GM19372 (cell line): ENCODE measurements around the gene SFTA2.
A peak's percentile ranks its signal among the peaks of the same experiment; 100 is the strongest.
"Not testable (repeated sequence)": the region's sequence is repeated elsewhere in the genome, so short reads cannot be mapped to it uniquely, and the experiment has no call there.

ENCODE experiments used
- ATAC-seq: cut with Tn5 transposase; IDR thresholded peaks from one replicate; pipeline ENCODE4 v1.9.1; 2021; ENCODE audit warnings: mild to moderate bottlenecking, low read depth, moderate library complexity; ENCODE audit not compliant: unreplicated experiment

SFTA2 gene

GRCh38 chr6:30931969-30932645, at the start of gene SFTA2:
Gene SFTA2 (minus strand): TSS chr6:30932170. CDS start chr6:30932096, 74 bp downstream.
- ATAC-seq, result no peak

- no peak for ATAC-seq
These were observed 47.7 kb upstream of the SFTA2 start for GRCh38 chr6:30979690-30980089.

DNA sequence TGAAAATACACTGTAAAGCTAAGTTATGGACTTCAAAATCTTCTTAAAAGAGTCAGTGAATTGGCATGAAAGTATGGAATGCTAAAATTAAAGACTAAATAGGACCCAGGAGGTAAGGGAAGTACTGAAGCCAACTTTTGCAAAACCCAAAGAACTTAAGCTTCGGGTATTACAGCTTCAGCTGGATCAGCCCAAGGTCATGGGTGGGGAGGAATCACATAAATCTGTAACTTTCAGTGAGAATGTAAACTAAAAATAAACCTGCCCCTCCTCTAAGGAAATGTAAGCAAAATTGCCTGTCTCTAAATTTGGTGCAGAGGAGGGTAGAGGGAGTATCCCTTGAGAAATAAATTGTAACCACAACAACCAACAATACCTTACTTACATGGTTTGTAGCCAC, 47.2 kb upstream of the SFTA2 start:
- ATAC-seq, result no peak

GRCh38 chr6:30974490-30975252, 42.7 kb upstream of the SFTA2 start:
- ATAC-seq, result no peak

DNA sequence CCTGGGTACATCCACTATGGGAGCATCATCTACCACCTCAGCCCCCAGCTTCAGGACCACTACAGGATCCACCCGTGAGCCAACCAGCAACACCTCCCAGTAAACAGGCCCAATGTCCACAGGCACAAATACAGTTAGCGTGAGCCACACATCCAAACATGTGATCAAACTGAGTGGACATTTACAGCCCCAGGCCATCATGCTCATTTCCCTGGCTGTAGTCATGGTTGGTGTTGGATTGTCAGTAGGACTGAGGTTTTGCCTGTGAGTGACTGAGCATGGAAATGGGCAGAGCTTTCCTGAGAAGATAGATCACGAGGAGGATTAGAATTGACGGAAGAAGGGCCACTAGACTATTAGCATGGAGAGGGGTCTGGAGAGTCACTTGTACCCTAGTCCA, 40.8 kb upstream of the SFTA2 start:
- no peak for ATAC-seq

GRCh38 chr6:30970946-30971345, 39.0 kb upstream of the SFTA2 start:
- ATAC-seq, result no peak

DNA sequence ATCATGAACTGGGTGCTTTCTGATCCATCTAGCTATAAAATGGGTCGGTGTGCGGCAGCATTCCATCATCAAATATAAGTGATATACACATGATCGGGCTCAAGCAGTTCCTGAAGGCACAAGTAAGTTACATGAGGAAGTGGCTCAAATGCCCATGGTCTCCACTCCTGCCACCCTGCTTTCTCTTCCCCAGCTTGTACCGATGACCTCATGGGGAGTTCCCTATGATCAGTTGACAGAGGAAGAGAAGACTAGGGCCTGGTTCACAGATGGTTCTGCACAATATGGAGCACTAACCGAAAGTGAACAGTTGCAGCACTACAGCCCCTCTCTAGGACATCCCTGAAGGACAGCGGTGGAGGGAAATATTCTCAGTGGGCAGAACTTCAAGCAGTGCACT, 37.2 kb upstream of the SFTA2 start:
- ATAC-seq, result not testable (repeated sequence)

DNA sequence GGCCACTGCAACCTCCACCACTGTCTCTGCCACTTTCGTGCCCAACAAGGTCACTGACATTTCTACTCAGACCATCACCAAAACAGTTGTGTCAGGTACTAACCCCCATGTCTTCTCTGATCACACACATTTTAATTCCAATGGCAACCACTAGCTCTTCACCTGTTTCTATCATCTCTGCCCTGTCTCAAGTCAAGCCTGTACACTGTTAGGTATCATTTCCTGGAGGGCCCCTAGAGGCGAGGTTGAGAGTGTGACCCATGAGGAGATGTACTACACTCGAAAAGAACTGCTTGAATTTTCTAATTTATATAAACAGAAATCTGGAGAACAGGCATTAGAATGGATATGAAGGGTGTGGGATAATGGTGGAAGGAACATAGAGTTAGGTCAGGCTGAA, 34.2 kb upstream of the SFTA2 start:
- no peak for ATAC-seq

DNA sequence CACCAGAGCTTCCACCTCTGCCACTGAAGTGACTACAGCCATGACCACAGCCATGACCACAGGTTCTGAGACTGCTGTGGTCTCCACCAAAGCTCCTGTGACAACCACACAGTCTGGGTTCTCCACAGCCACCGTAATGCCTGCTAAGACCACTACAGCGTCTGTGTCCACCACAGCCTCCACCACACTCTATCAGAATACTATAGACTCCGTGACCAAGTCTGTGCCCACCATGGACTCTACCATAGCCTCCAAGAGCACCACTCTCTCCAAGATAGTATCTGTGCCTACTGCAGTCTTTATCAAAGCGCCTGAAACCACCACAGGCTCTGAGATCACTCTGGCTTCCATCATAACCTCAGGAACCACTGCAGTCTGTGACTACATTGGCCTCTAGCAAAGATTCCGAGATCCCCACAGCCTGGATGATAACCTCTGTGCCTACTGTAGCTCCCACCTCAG, 33.2 kb upstream of the SFTA2 start:
- no peak for ATAC-seq

GRCh38 chr6:30964075-30964474, 32.1 kb upstream of the SFTA2 start:
- ATAC-seq, result no peak

DNA sequence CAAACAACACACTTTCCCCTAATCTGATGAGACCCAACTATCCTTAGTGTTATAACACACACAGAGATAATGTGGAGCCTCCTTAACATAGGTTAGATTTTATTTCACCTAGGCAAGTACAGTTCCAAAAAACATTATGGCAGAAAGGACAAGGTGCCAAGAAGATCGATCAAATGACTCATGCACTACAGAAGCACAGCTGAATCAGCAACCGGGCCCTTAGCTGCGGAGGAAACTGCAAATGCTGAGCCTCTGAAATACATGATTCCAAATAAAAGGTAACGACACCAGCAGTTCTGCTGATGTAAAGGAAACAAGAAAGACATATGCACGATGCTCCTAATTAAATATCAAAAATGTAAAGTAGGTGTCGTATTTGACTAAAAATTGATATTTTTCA, 31.7 kb upstream of the SFTA2 start:
- ATAC-seq, result no peak

DNA sequence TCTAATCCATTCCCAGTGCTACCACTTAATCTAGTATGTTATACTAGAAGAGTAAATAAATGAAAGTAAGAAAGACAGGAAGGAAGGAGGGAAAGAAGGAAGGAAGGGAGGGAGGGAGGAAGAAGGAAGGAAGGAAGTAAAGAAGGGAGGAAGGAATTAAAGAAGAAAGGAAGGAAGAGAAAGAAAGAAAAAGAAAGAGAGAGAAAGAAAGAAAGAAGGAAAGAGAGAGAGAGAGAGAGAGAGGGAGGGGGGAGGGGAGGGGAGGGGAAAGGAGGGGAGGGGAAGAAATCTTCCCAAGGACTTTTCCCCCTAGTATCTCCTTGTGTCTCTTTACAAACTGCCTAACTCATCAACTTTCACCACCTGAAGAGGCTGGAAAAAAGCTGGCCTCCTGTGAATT, 30.7 kb upstream of the SFTA2 start:
- no peak for ATAC-seq

DNA sequence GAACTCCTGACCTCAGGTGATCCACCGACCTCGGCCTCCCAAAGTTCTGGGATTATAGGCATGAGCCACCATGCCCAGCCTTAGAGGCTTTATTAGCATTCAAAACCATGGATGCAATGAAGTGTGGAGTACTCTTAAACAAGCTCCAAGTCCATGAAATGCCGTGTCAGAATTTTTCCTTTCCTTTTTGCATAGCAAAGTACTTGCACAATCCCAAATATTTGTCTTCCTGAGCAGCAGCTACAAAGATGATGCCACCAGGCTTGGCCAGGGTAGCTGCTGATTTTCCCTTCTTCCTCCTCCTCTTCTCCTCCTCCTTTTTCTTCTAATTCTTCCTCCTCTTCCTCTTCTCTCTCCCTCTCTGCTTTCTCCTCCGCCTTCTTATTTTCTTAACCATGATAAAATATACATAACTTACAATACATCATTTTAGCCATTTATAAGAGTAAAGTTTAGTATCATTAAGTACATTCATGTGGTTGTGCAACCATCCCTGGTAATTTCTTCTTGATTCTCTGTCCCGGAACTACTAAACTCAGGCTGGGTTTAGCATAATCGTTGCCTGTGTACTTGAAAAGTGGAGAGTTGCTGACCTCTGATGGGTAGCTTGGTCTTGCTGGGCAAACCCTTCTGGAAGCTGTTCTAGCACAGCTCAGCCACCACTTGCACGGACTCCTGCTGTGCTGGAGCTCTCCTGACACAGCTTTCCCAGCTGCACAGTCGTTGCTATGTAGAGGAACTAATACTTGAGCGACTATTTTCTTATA, 29.1 kb upstream of the SFTA2 start:
- no peak for ATAC-seq

DNA sequence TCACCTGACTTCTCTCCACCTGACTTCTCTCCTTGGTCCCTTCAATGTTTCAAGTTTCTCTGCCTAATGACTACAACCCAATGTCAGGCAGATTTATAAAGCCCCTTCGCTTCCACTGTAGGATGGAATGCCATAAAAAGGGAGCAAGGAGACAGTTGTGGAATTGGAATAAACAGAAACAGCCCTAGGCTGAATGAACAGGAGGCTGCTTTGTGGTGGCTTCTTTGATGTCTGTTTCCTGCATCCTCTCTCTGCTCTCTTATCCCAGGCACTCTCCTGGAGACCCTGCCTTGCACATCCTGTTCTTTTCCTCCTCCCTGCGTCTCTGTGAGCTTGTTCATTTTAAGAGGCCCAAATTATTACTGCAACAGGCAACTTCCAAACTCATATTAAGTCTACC, 25.7 kb upstream of the SFTA2 start:
- no peak for ATAC-seq

GRCh38 chr6:30955367-30956042, 23.5 kb upstream of the SFTA2 start:
- ATAC-seq, result peak; percentile 61

DNA sequence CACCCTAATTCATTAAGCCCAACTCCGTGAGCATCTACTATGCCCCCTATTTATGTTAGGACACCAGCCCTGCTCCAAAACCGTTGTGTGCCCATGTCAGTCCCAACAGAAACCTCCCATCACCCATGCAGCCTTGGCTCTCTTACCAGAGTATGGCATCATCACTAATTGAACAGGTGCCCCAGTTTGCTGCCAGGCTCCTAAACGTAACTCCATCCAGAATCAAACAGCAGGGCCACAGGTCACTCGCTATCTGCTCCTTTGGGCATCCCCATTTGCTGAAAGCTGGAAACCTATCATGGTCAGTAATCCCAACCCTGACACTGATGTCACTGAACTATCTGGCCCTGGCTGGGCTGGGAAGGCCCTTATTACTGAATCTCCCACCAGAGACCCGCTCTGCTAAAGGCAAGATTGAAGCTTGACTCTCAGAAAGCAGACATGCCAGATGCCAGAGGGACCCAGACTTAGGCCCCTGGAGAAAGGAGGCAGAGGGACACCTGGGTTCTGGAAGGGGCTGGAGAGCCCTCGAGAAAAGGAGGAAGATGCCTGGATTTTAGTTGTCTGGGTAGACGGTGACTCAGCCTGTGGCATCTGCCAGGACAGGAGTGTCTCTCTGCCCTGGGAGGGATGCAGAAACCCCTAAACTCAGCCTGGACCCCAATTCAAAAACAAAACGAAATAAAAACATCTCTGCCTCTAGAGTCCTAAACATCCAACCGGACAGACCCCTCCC, 22.8 kb upstream of the SFTA2 start:
- no peak for ATAC-seq

- no peak for ATAC-seq
These were observed 20.0 kb upstream of the SFTA2 start for GRCh38 chr6:30951907-30952469.

DNA sequence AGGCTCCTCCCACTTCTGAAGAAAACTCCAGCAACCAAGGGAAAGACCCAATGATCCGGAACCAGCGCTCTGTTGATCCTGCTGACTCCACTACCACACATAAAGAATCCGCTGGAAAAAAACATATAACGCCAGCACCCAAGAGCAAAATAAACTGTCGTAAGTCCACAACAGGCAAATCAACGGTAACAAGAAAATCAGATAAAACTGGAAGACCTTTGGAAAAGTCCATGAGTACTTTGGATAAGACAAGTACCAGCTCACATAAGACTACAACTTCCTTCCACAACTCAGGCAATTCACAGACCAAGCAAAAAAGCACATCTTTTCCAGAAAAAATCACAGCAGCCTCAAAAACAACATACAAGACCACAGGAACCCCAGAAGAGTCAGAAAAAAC, 16.8 kb upstream of the SFTA2 start:
- ATAC-seq, result no peak

GRCh38 chr6:30947231-30947630, 15.3 kb upstream of the SFTA2 start:
- ATAC-seq, result no peak

DNA sequence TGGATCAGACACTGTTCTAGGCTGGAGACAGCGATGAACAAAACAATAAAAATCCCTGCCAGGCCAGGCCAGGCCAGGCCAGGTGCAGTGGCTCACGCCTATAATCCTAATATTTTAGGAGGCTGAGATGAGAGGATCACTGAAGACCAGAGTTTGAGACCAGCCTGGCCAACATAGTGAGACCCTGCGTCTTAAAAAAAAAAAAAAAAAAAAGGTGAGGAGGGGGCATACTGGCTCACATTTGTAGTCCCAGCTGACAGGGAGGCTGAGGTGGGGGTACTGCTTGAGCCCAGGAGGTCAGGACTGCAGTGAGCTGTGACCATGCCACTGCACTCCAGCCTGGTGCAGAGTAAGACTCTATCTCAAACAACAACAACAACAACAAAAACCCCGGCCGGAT, 13.3 kb upstream of the SFTA2 start:
- no peak for ATAC-seq
